Measurements from ENCODE around the gene CDC25A.

- TF ChIP-seq AGO1 (IDR thresholded peaks at IDR 0.05; ENCODE audit: low read depth, low read length, poor library complexity, severe bottlenecking) (no peak), CEBPB (IDR thresholded peaks at IDR 0.05; ENCODE audit: borderline replicate concordance, low read depth, low read length) (no peak), THAP9 (CRISPR knock-in tag; IDR thresholded peaks at IDR 0.05; ENCODE audit: borderline replicate concordance) (no peak), HDAC2 (CRISPR knock-in tag; IDR thresholded peaks at IDR 0.05) (no peak), ZNF337 (CRISPR knock-in tag; IDR thresholded peaks at IDR 0.05; ENCODE audit: borderline replicate concordance, low read depth) (no peak), KAT2B (IDR thresholded peaks at IDR 0.05; ENCODE audit: borderline replicate concordance, low read depth, low read length) (no peak), TCF12 (IDR thresholded peaks at IDR 0.05) (no peak), TCF12 (CRISPR knock-in tag; IDR thresholded peaks at IDR 0.05) (no peak), FOXC1 (CRISPR knock-in tag; IDR thresholded peaks at IDR 0.05; ENCODE audit: borderline replicate concordance) (no peak)
Measured at GRCh38 chr3:48214225-48214624, 26.0 kb upstream of the CDC25A start.
